Glomerular visceral epithelial cell (primary cell): ENCODE data around the gene MTERF2.

Source experiments
- DNase-seq: peaks from one replicate; pipeline ENCODE4 v3.0.0-alpha.2; 2016; ENCODE audit errors: extremely low spot score

Gene MTERF2

GRCh38 chr12:106954462-106955376, 32.2 kb downstream of the MTERF2 start:
- no peak for DNase-seq

GRCh38 chr12:106953352-106954250, 33.3 kb downstream of the MTERF2 start:
- no peak for DNase-seq

GRCh38 chr12:106950591-106950990, 36.4 kb downstream of the MTERF2 start:
- DNase-seq: no peak

- DNase-seq: no peak
Observed at GRCh38 chr12:106947461-106947860, 39.5 kb downstream of the MTERF2 start.

GRCh38 chr12:106945261-106945851, 41.6 kb downstream of the MTERF2 start:
- DNase-seq: no peak

GRCh38 chr12:106942775-106943174, 44.2 kb downstream of the MTERF2 start:
- no peak for DNase-seq

GRCh38 chr12:106941481-106942156, 45.3 kb downstream of the MTERF2 start:
- no peak for DNase-seq

GRCh38 chr12:106934277-106934676, 52.7 kb downstream of the MTERF2 start:
- no peak for DNase-seq
